HepG2 (cell line): Measurements from ENCODE around the gene MRPL57. TPM values are rescaled to one million over a fixed set of nuclear protein-coding genes. Genes with fewer than 3 reads are reported as not detected.

ENCODE experiments used
- JDP2 ChIP-seq: sonication (generic); formaldehyde crosslinking; IDR thresholded peaks from 2 replicates; pipeline ENCODE4 v1.8.1; 2022; ENCODE audit warnings: missing genetic modification reagents, borderline replicate concordance
- POLR2AphosphoS2 ChIP-seq: IDR thresholded peaks from 2 replicates; pipeline ENCODE4 v1.6.1; 2011; ENCODE audit warnings: low read depth, low read length, improper control_type of control experiment
- RCOR2 ChIP-seq: IDR thresholded peaks from 2 replicates; pipeline ENCODE4 v1.6.1; 2016; ENCODE audit warnings: missing biosample characterization, missing genetic modification reagents
- SMAD3 ChIP-seq: sonication (generic); formaldehyde crosslinking; IDR thresholded peaks from 2 replicates; pipeline ENCODE4 v1.4.0; 2020; ENCODE audit warnings: missing genetic modification reagents
- TCF12 ChIP-seq, 2 experiments: fragments of 450-650 bp in 1 of 2; sonication (generic) in 1 of 2; formaldehyde crosslinking in 1 of 2; IDR thresholded peaks; 2 replicates each; pipeline versions ENCODE4 v1.6.1 to v1.8.0; 2017 to 2022; ENCODE audit warnings: antibody characterized with exemption in 1 of 2, mild to moderate bottlenecking in 1 of 2, missing genetic modification reagents in 1 of 2, moderate library complexity in 1 of 2
- YY1 ChIP-seq: IDR thresholded peaks from 2 replicates; pipeline ENCODE4 v1.6.1; 2011; ENCODE audit warnings: low read length, low read depth, moderate library complexity, mild to moderate bottlenecking; ENCODE audit not compliant: insufficient read depth, insufficient replicate concordance
- ZNF431 ChIP-seq: sonication (generic); formaldehyde crosslinking; IDR thresholded peaks from 2 replicates; pipeline ENCODE4 v1.9.0; 2022; ENCODE audit warnings: missing genetic modification reagents, low read depth, mild to moderate bottlenecking, borderline replicate concordance
- ZNF572 ChIP-seq: sonication (generic); formaldehyde crosslinking; IDR thresholded peaks from 2 replicates; pipeline ENCODE4 v1.5.1; 2020; ENCODE audit warnings: mild to moderate bottlenecking, missing genetic modification reagents
- ZNF792 ChIP-seq: IDR thresholded peaks from 2 replicates; pipeline ENCODE4 v1.6.1; 2016
- polyA plus RNA-seq, 8 experiments: library from polyadenylated mRNA; depleted of rRNA in 3 of 8; stranded (reverse) in 7 of 8; unstranded in 1 of 8; fragments of >200 nt; fragmentation: Illumina TruSeq in 4 of 8; extraction: Trizol in 4 of 8; gene quantifications; 2 replicates each; pipeline versions ENCODE4 v1.2.1 to v1.2.3, GENCODE V29; 2011 to 2016; ENCODE audit warnings: low read depth in 4 of 8, missing spikeins in 1 of 8, mixed read lengths in 1 of 8; ENCODE audit not compliant: insufficient read depth in 1 of 8
- total RNA-seq, 5 experiments: library from RNA; depleted of rRNA; stranded (reverse); fragments of >200 nt; fragmentation: Illumina TruSeq; extraction: Trizol; gene quantifications; 2 replicates each; pipeline ENCODE4 v1.2.3, GENCODE V29; 2016; ENCODE audit warnings: low read depth in 1 of 5
- TF ChIP-seq, protein P1 (sequence below): IDR thresholded peaks from 2 replicates; pipeline ENCODE4 v1.6.1; 2016
- TF ChIP-seq, protein P2 (sequence below): sonication (generic); formaldehyde crosslinking; IDR thresholded peaks from 2 replicates; pipeline ENCODE4 v1.5.0; 2020; ENCODE audit warnings: mild to moderate bottlenecking, missing genetic modification reagents
- TF ChIP-seq, protein P3 (sequence below): sonication (generic); formaldehyde crosslinking; IDR thresholded peaks from 2 replicates; pipeline ENCODE4 v1.4.0; 2020; ENCODE audit warnings: missing genetic modification reagents; ENCODE audit errors: not compliant biosample characterization
- TF ChIP-seq, protein P4 (sequence below): sonication (generic); formaldehyde crosslinking; IDR thresholded peaks from 2 replicates; pipeline ENCODE4 v1.8.1; 2022; ENCODE audit warnings: low read depth, mild to moderate bottlenecking, missing genetic modification reagents
- TF ChIP-seq, protein P5 (sequence below): sonication (generic); formaldehyde crosslinking; conservative IDR thresholded peaks from 2 replicates; pipeline ENCODE4 v1.4.0; 2020; ENCODE audit warnings: missing genetic modification reagents
- TF ChIP-seq, protein P6 (sequence below): sonication (generic); formaldehyde crosslinking; IDR thresholded peaks from 2 replicates; pipeline ENCODE4 v1.5.1; 2020; ENCODE audit warnings: mild to moderate bottlenecking, missing genetic modification reagents, borderline replicate concordance
- TF ChIP-seq, protein P7 (sequence below): IDR thresholded peaks from 2 replicates; pipeline ENCODE4 v1.6.1; 2012; ENCODE audit warnings: low read depth, low read length, improper control_type of control experiment

The MRPL57 gene
- total and polyA plus RNA-seq, 2 of the 13 experiments (the other 11 are each of a cell fraction or from before 2014, with no cell fraction given) = 19.5 to 35.2 TPM

DNA sequence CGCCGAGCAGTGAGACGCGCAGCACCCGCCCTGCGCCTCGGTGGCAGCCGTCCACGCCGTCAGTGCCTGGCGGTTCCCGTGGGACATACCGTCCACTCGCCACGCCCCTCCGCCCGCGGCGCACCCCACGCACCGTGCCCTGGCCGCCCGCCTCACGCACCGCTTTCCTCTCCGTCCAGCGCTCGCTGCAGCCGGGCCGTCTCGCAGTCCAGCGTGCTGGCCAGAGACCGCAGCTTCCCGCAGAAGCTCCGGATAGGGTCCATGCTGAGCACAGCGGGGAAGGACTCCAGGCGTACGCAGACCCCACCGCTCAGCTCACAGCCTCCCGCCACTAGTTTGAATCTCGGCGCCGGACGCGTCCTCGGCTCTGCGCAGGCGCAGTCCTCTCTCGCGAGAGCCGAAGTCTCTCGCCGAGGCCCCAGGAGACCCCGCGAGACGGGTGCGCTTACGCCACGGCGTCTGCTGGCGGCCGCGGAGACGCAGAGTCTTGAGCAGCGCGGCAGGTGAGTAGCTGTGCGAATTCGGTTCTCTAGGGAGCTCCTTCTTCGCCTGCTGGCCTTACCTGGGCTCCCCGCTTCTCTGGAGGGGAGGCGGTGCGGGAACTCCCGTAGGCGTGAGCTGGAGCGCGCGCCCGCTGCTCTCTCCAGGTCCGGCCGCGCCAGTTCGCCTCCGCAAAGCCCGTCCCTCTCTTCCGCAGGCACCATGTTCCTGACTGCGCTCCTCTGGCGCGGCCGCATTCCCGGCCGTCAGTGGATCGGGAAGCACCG is at the start of gene MRPL57, which contains the start of gene SKA3 (continued):
- 0 out of 2 replicates have a peak, but pooled peaks have one; percentile 13 for TF ChIP-seq ZNF792 (CRISPR knock-in tag)
- peak; percentile 70 for TF ChIP-seq YY1
- no peak; the same call in 1 of the 2 replicates for TF ChIP-seq ZNF572 (CRISPR knock-in tag)
- TF ChIP-seq, protein P1, sequence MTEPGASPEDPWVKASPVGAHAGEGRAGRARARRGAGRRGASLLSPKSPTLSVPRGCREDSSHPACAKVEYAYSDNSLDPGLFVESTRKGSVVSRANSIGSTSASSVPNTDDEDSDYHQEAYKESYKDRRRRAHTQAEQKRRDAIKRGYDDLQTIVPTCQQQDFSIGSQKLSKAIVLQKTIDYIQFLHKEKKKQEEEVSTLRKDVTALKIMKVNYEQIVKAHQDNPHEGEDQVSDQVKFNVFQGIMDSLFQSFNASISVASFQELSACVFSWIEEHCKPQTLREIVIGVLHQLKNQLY (CRISPR knock-in tag) = no peak; the same call in 1 of the 2 replicates
- no peak for TF ChIP-seq RCOR2 (CRISPR knock-in tag)
- TF ChIP-seq, protein P2, sequence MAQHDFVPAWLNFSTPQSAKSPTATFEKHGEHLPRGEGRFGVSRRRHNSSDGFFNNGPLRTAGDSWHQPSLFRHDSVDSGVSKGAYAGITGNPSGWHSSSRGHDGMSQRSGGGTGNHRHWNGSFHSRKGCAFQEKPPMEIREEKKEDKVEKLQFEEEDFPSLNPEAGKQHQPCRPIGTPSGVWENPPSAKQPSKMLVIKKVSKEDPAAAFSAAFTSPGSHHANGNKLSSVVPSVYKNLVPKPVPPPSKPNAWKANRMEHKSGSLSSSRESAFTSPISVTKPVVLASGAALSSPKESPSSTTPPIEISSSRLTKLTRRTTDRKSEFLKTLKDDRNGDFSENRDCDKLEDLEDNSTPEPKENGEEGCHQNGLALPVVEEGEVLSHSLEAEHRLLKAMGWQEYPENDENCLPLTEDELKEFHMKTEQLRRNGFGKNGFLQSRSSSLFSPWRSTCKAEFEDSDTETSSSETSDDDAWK (CRISPR knock-in tag) = no peak
- no peak for TF ChIP-seq SMAD3 (CRISPR knock-in tag)
- TF ChIP-seq, protein P3, sequence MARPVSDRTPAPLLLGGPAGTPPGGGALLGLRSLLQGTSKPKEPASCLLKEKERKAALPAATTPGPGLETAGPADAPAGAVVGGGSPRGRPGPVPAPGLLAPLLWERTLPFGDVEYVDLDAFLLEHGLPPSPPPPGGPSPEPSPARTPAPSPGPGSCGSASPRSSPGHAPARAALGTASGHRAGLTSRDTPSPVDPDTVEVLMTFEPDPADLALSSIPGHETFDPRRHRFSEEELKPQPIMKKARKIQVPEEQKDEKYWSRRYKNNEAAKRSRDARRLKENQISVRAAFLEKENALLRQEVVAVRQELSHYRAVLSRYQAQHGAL = peak; percentile 41
- no peak; the same call in 1 of the 2 replicates for TF ChIP-seq JDP2 (CRISPR knock-in tag)
- TF ChIP-seq, protein P4, sequence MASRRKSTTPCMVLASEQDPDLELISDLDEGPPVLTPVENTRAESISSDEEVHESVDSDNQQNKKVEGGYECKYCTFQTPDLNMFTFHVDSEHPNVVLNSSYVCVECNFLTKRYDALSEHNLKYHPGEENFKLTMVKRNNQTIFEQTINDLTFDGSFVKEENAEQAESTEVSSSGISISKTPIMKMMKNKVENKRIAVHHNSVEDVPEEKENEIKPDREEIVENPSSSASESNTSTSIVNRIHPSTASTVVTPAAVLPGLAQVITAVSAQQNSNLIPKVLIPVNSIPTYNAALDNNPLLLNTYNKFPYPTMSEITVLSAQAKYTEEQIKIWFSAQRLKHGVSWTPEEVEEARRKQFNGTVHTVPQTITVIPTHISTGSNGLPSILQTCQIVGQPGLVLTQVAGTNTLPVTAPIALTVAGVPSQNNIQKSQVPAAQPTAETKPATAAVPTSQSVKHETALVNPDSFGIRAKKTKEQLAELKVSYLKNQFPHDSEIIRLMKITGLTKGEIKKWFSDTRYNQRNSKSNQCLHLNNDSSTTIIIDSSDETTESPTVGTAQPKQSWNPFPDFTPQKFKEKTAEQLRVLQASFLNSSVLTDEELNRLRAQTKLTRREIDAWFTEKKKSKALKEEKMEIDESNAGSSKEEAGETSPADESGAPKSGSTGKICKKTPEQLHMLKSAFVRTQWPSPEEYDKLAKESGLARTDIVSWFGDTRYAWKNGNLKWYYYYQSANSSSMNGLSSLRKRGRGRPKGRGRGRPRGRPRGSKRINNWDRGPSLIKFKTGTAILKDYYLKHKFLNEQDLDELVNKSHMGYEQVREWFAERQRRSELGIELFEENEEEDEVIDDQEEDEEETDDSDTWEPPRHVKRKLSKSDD (CRISPR knock-in tag) = peak; percentile 87
- TF ChIP-seq TCF12 (IDR thresholded peaks at IDR 0.05) = no peak
- TF ChIP-seq TCF12 (CRISPR knock-in tag; IDR thresholded peaks at IDR 0.05) = no peak
- TF ChIP-seq, protein P5, sequence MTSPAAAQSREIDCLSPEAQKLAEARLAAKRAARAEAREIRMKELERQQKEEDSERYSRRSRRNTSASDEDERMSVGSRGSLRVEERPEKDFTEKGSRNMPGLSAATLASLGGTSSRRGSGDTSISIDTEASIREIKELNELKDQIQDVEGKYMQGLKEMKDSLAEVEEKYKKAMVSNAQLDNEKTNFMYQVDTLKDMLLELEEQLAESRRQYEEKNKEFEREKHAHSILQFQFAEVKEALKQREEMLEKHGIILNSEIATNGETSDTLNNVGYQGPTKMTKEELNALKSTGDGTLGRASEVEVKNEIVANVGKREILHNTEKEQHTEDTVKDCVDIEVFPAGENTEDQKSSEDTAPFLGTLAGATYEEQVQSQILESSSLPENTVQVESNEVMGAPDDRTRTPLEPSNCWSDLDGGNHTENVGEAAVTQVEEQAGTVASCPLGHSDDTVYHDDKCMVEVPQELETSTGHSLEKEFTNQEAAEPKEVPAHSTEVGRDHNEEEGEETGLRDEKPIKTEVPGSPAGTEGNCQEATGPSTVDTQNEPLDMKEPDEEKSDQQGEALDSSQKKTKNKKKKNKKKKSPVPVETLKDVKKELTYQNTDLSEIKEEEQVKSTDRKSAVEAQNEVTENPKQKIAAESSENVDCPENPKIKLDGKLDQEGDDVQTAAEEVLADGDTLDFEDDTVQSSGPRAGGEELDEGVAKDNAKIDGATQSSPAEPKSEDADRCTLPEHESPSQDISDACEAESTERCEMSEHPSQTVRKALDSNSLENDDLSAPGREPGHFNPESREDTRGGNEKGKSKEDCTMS (CRISPR knock-in tag) = 0 out of 2 replicates have a peak, but pooled peaks have one; percentile 38
- TF ChIP-seq, protein P6, sequence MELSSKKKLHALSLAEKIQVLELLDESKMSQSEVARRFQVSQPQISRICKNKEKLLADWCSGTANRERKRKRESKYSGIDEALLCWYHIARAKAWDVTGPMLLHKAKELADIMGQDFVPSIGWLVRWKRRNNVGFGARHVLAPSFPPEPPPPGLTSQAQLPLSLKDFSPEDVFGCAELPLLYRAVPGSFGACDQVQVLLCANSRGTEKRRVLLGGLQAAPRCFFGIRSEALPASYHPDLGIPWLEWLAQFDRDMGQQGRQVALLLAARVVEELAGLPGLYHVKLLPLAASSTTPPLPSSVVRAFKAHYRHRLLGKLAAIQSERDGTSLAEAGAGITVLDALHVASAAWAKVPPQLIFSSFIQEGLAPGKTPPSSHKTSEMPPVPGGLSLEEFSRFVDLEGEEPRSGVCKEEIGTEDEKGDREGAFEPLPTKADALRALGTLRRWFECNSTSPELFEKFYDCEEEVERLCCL = no peak; the same call in 1 of the 2 replicates
- TF ChIP-seq, protein P7, sequence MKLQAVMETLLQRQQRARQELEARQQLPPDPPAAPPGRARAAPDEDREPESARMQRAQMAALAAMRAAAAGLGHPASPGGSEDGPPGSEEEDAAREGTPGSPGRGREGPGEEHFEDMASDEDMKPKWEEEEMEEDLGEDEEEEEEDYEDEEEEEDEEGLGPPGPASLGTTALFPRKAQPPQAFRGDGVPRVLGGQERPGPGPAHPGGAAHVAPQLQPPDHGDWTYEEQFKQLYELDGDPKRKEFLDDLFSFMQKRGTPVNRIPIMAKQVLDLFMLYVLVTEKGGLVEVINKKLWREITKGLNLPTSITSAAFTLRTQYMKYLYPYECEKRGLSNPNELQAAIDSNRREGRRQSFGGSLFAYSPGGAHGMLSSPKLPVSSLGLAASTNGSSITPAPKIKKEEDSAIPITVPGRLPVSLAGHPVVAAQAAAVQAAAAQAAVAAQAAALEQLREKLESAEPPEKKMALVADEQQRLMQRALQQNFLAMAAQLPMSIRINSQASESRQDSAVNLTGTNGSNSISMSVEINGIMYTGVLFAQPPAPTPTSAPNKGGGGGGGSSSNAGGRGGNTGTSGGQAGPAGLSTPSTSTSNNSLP = no peak
- peak; percentile 68; the same call in 1 of the 2 replicates for TF ChIP-seq ZNF431 (CRISPR knock-in tag)
- peak; percentile 53; the same call in 1 of the 2 replicates for TF ChIP-seq POLR2AphosphoS2
